ENCODE measurements around the gene BEND6.

Gene BEND6

GRCh38 chr6:56922645-56923044 lies 32.3 kb upstream of the BEND6 start:
- no peaks in the 10 kb centered on the region for H3K4me1 ChIP-seq (ENCODE audit: control insufficient read depth, insufficient read depth, low read length)
- H3K27me3 ChIP-seq (ENCODE audit: control insufficient read depth in 1 of 2, insufficient read depth in 2 of 2, low read length in 2 of 2): no peaks in the 10 kb centered on the region
- H3K27ac ChIP-seq (ENCODE audit: low read length): no peak overlapping the region
- no peak overlapping the region for H3K4me3 ChIP-seq (ENCODE audit: low read length in 2 of 2)
- H3K36me3 ChIP-seq (ENCODE audit: control insufficient read depth in 2 of 2, insufficient read depth in 2 of 2, low read length in 2 of 2): no peaks in the 10 kb centered on the region
- H3K9me3 ChIP-seq (ENCODE audit: control insufficient read depth in 2 of 2, low read length in 2 of 2): no peaks in the 10 kb centered on the region
- no peak overlapping the region for H3K9ac ChIP-seq (ENCODE audit: low read length in 2 of 2)

GRCh38 chr6:56923565-56923964 lies 31.3 kb upstream of the BEND6 start:
- H3K4me3 ChIP-seq (ENCODE audit: low read length in 2 of 2): no peak overlapping the region
- H3K4me1 ChIP-seq (ENCODE audit: control insufficient read depth, insufficient read depth, low read length): no peaks in the 10 kb centered on the region
- no peak overlapping the region for H3K27ac ChIP-seq (ENCODE audit: low read length)
- no peaks in the 10 kb centered on the region for H3K9me3 ChIP-seq (ENCODE audit: control insufficient read depth in 2 of 2, low read length in 2 of 2)
- no peaks in the 10 kb centered on the region for H3K27me3 ChIP-seq (ENCODE audit: control insufficient read depth in 1 of 2, insufficient read depth in 2 of 2, low read length in 2 of 2)
- H3K9ac ChIP-seq (ENCODE audit: low read length in 2 of 2): no peak overlapping the region
- H3K36me3 ChIP-seq (ENCODE audit: control insufficient read depth in 2 of 2, insufficient read depth in 2 of 2, low read length in 2 of 2): no peaks in the 10 kb centered on the region

- H3K27me3 ChIP-seq (ENCODE audit: control insufficient read depth in 1 of 2, insufficient read depth in 2 of 2, low read length in 2 of 2): no peaks in the 10 kb centered on the region
- no peak overlapping the region for H3K4me3 ChIP-seq (ENCODE audit: low read length in 2 of 2)
- H3K36me3 ChIP-seq (ENCODE audit: control insufficient read depth in 2 of 2, insufficient read depth in 2 of 2, low read length in 2 of 2): no peaks in the 10 kb centered on the region
- no peaks in the 10 kb centered on the region for H3K4me1 ChIP-seq (ENCODE audit: control insufficient read depth, insufficient read depth, low read length)
- no peak overlapping the region for H3K9ac ChIP-seq (ENCODE audit: low read length in 2 of 2)
- no peaks in the 10 kb centered on the region for H3K9me3 ChIP-seq (ENCODE audit: control insufficient read depth in 2 of 2, low read length in 2 of 2)
- H3K27ac ChIP-seq (ENCODE audit: low read length): no peak overlapping the region
Measured at GRCh38 chr6:56927538-56928453, 27.1 kb upstream of the BEND6 start.

- Histone ChIP-seq H3K4me1 (ENCODE audit: control insufficient read depth, insufficient read depth, low read length) (no peaks in the 10 kb centered on the region), H3K27ac (ENCODE audit: low read length) (no peak overlapping the region), H3K9ac (ENCODE audit: low read length in 2 of 2) (no peak overlapping the region), H3K4me3 (ENCODE audit: low read length in 2 of 2) (no peak overlapping the region), H3K36me3 (ENCODE audit: control insufficient read depth in 2 of 2, insufficient read depth in 2 of 2, low read length in 2 of 2) (no peaks in the 10 kb centered on the region), H3K27me3 (ENCODE audit: control insufficient read depth in 1 of 2, insufficient read depth in 2 of 2, low read length in 2 of 2) (no peaks in the 10 kb centered on the region), H3K9me3 (ENCODE audit: control insufficient read depth in 2 of 2, low read length in 2 of 2) (no peaks in the 10 kb centered on the region)
Measured at GRCh38 chr6:56930846-56931245, 24.1 kb upstream of the BEND6 start.

- H3K4me3 ChIP-seq (ENCODE audit: low read length in 2 of 2): no peak overlapping the region
Measured at GRCh38 chr6:56932910-56933477, 21.9 kb upstream of the BEND6 start.

GRCh38 chr6:56933650-56934049 lies 21.3 kb upstream of the BEND6 start:
- H3K27ac ChIP-seq (ENCODE audit: low read length): no peak overlapping the region

More at GRCh38 chr6:56932910-56933477, 21.9 kb upstream of the BEND6 start:
- Histone ChIP-seq H3K9me3 (ENCODE audit: control insufficient read depth in 2 of 2, low read length in 2 of 2) (no peaks in the 10 kb centered on the region), H3K36me3 (ENCODE audit: control insufficient read depth in 2 of 2, insufficient read depth in 2 of 2, low read length in 2 of 2) (no peaks in the 10 kb centered on the region), H3K27me3 (ENCODE audit: control insufficient read depth in 1 of 2, insufficient read depth in 2 of 2, low read length in 2 of 2) (no peaks in the 10 kb centered on the region), H3K9ac (ENCODE audit: low read length in 2 of 2) (no peak overlapping the region), H3K4me1 (ENCODE audit: control insufficient read depth, insufficient read depth, low read length) (no peaks in the 10 kb centered on the region), H3K27ac (ENCODE audit: low read length) (no peak overlapping the region)

GRCh38 chr6:56934876-56935275 lies 20.0 kb upstream of the BEND6 start:
- Histone ChIP-seq H3K9me3 (ENCODE audit: control insufficient read depth in 2 of 2, low read length in 2 of 2) (no peaks in the 10 kb centered on the region), H3K27ac (ENCODE audit: low read length) (no peak overlapping the region), H3K4me1 (ENCODE audit: control insufficient read depth, insufficient read depth, low read length) (no peaks in the 10 kb centered on the region), H3K9ac (ENCODE audit: low read length in 2 of 2) (no peak overlapping the region), H3K4me3 (ENCODE audit: low read length in 2 of 2) (no peak overlapping the region), H3K27me3 (ENCODE audit: control insufficient read depth in 1 of 2, insufficient read depth in 2 of 2, low read length in 2 of 2) (no peaks in the 10 kb centered on the region), H3K36me3 (ENCODE audit: control insufficient read depth in 2 of 2, insufficient read depth in 2 of 2, low read length in 2 of 2) (no peaks in the 10 kb centered on the region)

More at GRCh38 chr6:56933650-56934049, 21.3 kb upstream of the BEND6 start:
- Histone ChIP-seq H3K9me3 (ENCODE audit: control insufficient read depth in 2 of 2, low read length in 2 of 2) (no peaks in the 10 kb centered on the region), H3K9ac (ENCODE audit: low read length in 2 of 2) (no peak overlapping the region), H3K4me1 (ENCODE audit: control insufficient read depth, insufficient read depth, low read length) (no peaks in the 10 kb centered on the region), H3K27me3 (ENCODE audit: control insufficient read depth in 1 of 2, insufficient read depth in 2 of 2, low read length in 2 of 2) (no peaks in the 10 kb centered on the region), H3K4me3 (ENCODE audit: low read length in 2 of 2) (no peak overlapping the region), H3K36me3 (ENCODE audit: control insufficient read depth in 2 of 2, insufficient read depth in 2 of 2, low read length in 2 of 2) (no peaks in the 10 kb centered on the region)

GRCh38 chr6:56936466-56936865 lies 18.4 kb upstream of the BEND6 start:
- Histone ChIP-seq H3K27ac (ENCODE audit: low read length) (no peak overlapping the region), H3K9ac (ENCODE audit: low read length in 2 of 2) (no peak overlapping the region), H3K36me3 (ENCODE audit: control insufficient read depth in 2 of 2, insufficient read depth in 2 of 2, low read length in 2 of 2) (no peaks in the 10 kb centered on the region), H3K9me3 (ENCODE audit: control insufficient read depth in 2 of 2, low read length in 2 of 2) (peaks cover under 1 to 2% of the 10 kb centered on the region in 2 donors), H3K27me3 (ENCODE audit: control insufficient read depth in 1 of 2, insufficient read depth in 2 of 2, low read length in 2 of 2) (no peaks in the 10 kb centered on the region), H3K4me3 (ENCODE audit: low read length in 2 of 2) (no peak overlapping the region), H3K4me1 (ENCODE audit: control insufficient read depth, insufficient read depth, low read length) (no peaks in the 10 kb centered on the region)

GRCh38 chr6:56938649-56939191 lies 16.2 kb upstream of the BEND6 start:
- H3K4me3 ChIP-seq (ENCODE audit: low read length in 2 of 2): no peak overlapping the region
- H3K9ac ChIP-seq (ENCODE audit: low read length in 2 of 2): no peak overlapping the region
- H3K36me3 ChIP-seq (ENCODE audit: control insufficient read depth in 2 of 2, insufficient read depth in 2 of 2, low read length in 2 of 2): no peaks in the 10 kb centered on the region
- no peak overlapping the region for H3K27ac ChIP-seq (ENCODE audit: low read length)
- H3K4me1 ChIP-seq (ENCODE audit: control insufficient read depth, insufficient read depth, low read length): no peaks in the 10 kb centered on the region
- H3K9me3 ChIP-seq (ENCODE audit: control insufficient read depth in 2 of 2, low read length in 2 of 2): peaks cover 3 to 5% of the 10 kb centered on the region in 2 donors
- no peaks in the 10 kb centered on the region for H3K27me3 ChIP-seq (ENCODE audit: control insufficient read depth in 1 of 2, insufficient read depth in 2 of 2, low read length in 2 of 2)

- Histone ChIP-seq H3K9me3 (ENCODE audit: control insufficient read depth in 2 of 2, low read length in 2 of 2) (peaks cover 3 to 5% of the 10 kb centered on the region in 2 donors), H3K27me3 (ENCODE audit: control insufficient read depth in 1 of 2, insufficient read depth in 2 of 2, low read length in 2 of 2) (no peaks in the 10 kb centered on the region), H3K4me1 (ENCODE audit: control insufficient read depth, insufficient read depth, low read length) (no peaks in the 10 kb centered on the region), H3K36me3 (ENCODE audit: control insufficient read depth in 2 of 2, insufficient read depth in 2 of 2, low read length in 2 of 2) (no peaks in the 10 kb centered on the region), H3K4me3 (ENCODE audit: low read length in 2 of 2) (no peak overlapping the region), H3K27ac (ENCODE audit: low read length) (no peak overlapping the region), H3K9ac (ENCODE audit: low read length in 2 of 2) (no peak overlapping the region)
Measured at GRCh38 chr6:56940463-56940862, 14.4 kb upstream of the BEND6 start.

GRCh38 chr6:56940977-56941376 lies 13.9 kb upstream of the BEND6 start:
- H3K9ac ChIP-seq (ENCODE audit: low read length in 2 of 2): no peak overlapping the region
- no peaks in the 10 kb centered on the region for H3K4me1 ChIP-seq (ENCODE audit: control insufficient read depth, insufficient read depth, low read length)
- no peak overlapping the region for H3K4me3 ChIP-seq (ENCODE audit: low read length in 2 of 2)
- H3K27ac ChIP-seq (ENCODE audit: low read length): no peak overlapping the region
- no peaks in the 10 kb centered on the region for H3K27me3 ChIP-seq (ENCODE audit: control insufficient read depth in 1 of 2, insufficient read depth in 2 of 2, low read length in 2 of 2)
- peaks cover 3 to 5% of the 10 kb centered on the region in 2 donors for H3K9me3 ChIP-seq (ENCODE audit: control insufficient read depth in 2 of 2, low read length in 2 of 2)
- no peaks in the 10 kb centered on the region for H3K36me3 ChIP-seq (ENCODE audit: control insufficient read depth in 2 of 2, insufficient read depth in 2 of 2, low read length in 2 of 2)

Data from stomach smooth muscle (tissue), 2 donors.